ENCODE results near the gene ZSCAN30. TPM values are rescaled to one million over a fixed set of nuclear protein-coding genes. Genes with fewer than 3 reads are reported as not detected.

The ZSCAN30 gene
- total and polyA plus RNA-seq, 2 donors (not counting 3 experiments of a cell fraction or from before 2014, with no cell fraction given): 6.7 to 18.0 TPM

- Histone ChIP-seq H3K4me3 (replicated peaks in 1 of 3; ENCODE audit: insufficient read depth in 1 of 3, low read depth in 1 of 3, low read length in 3 of 3) (no peak overlapping the region), H3K9ac (replicated peaks; ENCODE audit: extremely low read depth, insufficient read depth, low read length) (no peak overlapping the region), H3K4me1 (ENCODE audit: control insufficient read depth, extremely low read depth, insufficient read depth, low read length) (peaks cover 8% of the 10 kb centered on the region), H3K4me2 (ENCODE audit: insufficient read depth, low read length) (no peak overlapping the region), H3K27ac (ENCODE audit: insufficient read depth, low read depth, low read length) (no peak overlapping the region), H4K20me1 (replicated peaks; ENCODE audit: control insufficient read depth, extremely low read depth, insufficient read depth, low read length) (no peaks in the 10 kb centered on the region), H2AFZ (ENCODE audit: low read depth, low read length) (no peak overlapping the region), H3K9me3 (replicated peaks; ENCODE audit: control insufficient read depth, insufficient read depth, low read length) (no peaks in the 10 kb centered on the region), H3K9me1 (replicated peaks; ENCODE audit: control insufficient read depth, extremely low read depth, insufficient read depth, low read length) (no peaks in the 10 kb centered on the region), H3K27me3 (ENCODE audit: control insufficient read depth in 2 of 2, insufficient read depth in 2 of 2, low read length in 2 of 2) (no peaks in the 10 kb centered on the region), H3K79me2 (ENCODE audit: control insufficient read depth, insufficient read depth, low read length) (no peaks in the 10 kb centered on the region), H3K36me3 (ENCODE audit: control insufficient read depth in 2 of 2, extremely low read depth in 1 of 2, insufficient read depth in 2 of 2, low read length in 2 of 2) (no peaks in the 10 kb centered on the region)
- ChIA-PET CTCF (no interaction called here), POLR2A (no interaction called here)
- TF ChIP-seq POLR2A (IDR thresholded peaks at IDR 0.05; ENCODE audit: low read depth, low read length) (no peak), MYC (IDR thresholded peaks at IDR 0.05; ENCODE audit: low read depth, low read length) (no peak), CTCF (IDR thresholded peaks at IDR 0.05; ENCODE audit: extremely low read depth in 1 of 2, insufficient read depth in 1 of 2, low read depth in 1 of 2, low read length in 2 of 2) (no peak), GATA2 (IDR thresholded peaks at IDR 0.05; ENCODE audit: insufficient read depth, insufficient read length, low read depth, low read length) (no peak), MAX (IDR thresholded peaks at IDR 0.05; ENCODE audit: insufficient read depth, insufficient read length) (no peak), FOS (IDR thresholded peaks at IDR 0.05; ENCODE audit: borderline replicate concordance, insufficient read depth, low read length) (no peak), POLR2AphosphoS5 (IDR thresholded peaks at IDR 0.05; ENCODE audit: insufficient read depth, low read depth, low read length) (no peak), JUN (IDR thresholded peaks at IDR 0.05; ENCODE audit: borderline replicate concordance, insufficient read depth, insufficient read length, low read depth) (no peak), EZH2 (IDR thresholded peaks at IDR 0.05; ENCODE audit: borderline replicate concordance, low read depth, low read length, severe bottlenecking) (no peak)
- DNase-seq (ENCODE audit: low read depth, low spot score) (no peak), FAIRE-seq (no peak)
- no TSS peak for BruUV-seq (replicated peaks)
- intact Hi-C loops (cut with micrococcal nuclease) (loop anchor here (10.0 kb wide), 2 partner anchors 348 to 718 kb away; partner anchors contain the start of gene GALNT1), dilution Hi-C loops (cut with MboI; ENCODE audit: extremely low pct_ligation_motif_present, low sequenced_read_pairs) (no loop called here)
These were observed 53.3 kb downstream of the ZSCAN30 start for GRCh38 chr18:35236571-35237363.

Measured in endothelial cell of umbilical vein (primary cell).